ENCODE results near the gene GALNT9.
"Not testable (repeated sequence)": the region's sequence is repeated elsewhere in the genome, so short reads cannot be mapped to it uniquely, and the experiment has no call there.

The GALNT9 gene

GRCh38 chr12:132279184-132279889 lies 50.1 kb downstream of the GALNT9 start:
- DNase-seq (ENCODE audit: low spot score) = no peak

DNA sequence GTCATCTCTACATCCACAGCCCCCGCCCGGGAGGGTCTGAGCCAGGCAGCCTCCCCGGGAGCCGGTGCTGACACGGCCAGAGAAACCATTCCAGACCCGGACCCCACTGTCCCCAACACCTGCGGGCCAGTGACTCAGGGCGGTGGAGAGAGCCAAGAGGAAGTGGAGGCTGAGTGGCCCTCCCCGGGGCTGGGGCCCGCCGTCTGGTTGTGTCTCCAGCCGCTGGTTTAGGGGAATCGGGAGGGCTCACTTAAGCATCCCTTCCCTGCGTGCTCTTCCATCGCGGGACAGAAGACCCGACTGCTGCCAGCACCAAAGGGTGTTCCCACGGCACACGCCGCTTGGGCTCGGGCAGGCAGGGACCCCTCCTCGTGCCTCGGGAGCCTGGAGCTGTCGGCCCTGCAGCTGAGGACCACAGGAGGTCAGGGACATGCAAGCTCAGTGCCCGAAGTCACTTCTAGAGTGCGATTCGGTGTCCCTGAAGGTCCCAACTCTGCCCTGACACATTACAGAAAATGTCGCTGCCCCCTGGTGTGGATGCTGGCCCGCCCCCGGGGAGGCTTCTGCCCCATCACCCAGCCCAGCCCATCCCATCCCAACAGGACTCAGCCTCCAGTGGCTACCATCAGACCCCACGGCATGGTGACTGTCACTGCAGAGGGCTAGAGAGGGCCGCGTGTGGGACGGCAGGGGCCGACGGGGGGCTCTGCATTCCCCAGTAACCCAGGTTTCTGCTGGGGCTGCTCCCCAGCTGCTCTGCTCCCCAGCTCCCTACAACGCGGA lies 50.8 kb downstream of the GALNT9 start:
- DNase-seq (ENCODE audit: low spot score) = no peak

DNA sequence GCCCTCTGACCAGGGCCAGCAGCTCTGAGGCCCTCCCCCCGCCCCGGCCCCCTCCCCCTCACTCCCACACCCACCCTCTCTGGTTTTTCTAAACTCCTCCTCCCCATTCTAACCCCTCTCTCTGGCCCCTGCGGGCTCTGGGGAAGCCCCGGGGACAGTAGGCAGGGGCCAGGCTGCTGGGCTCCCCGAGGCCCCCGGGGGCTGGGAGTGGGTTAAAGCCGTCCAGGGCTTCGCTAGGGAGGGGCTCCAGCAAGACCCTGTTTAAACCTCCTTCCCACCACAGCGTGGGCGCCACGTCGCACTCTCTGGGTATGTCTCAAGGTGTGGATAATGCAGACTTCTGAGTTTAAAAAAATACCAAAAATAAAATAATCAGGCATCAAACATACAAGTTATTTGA lies 51.4 kb downstream of the GALNT9 start:
- DNase-seq (ENCODE audit: low spot score) = no peak

GRCh38 chr12:132277374-132277941 lies 51.9 kb downstream of the GALNT9 start:
- no peak for DNase-seq (ENCODE audit: low spot score)

DNA sequence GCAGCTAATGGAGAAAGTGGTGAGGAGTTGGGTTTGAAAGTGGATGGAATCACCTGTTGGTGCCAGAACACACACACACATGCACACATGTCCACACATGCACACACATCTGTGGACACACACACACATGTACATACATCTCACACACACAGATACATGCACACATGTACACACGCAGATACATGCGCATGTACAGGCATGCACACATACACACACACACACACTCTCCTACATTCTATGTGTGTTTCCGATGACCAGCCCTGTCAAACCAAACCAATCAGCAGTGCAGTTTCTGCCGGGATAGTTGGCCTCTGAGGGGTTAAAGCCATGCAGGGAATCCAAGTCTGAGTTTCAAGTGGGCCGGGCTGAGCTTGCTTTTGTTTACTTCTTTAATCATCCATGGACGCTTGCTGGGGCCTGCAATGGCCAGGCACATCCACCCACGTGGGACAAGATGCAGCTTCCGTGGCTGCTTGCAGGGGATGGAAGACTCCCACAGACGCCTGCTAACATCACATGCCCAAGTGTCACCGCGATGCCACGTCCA lies 52.5 kb downstream of the GALNT9 start:
- no peak for DNase-seq (ENCODE audit: low spot score)

GRCh38 chr12:132276066-132276826 lies 53.1 kb downstream of the GALNT9 start:
- DNase-seq (ENCODE audit: low spot score) = no peak

DNA sequence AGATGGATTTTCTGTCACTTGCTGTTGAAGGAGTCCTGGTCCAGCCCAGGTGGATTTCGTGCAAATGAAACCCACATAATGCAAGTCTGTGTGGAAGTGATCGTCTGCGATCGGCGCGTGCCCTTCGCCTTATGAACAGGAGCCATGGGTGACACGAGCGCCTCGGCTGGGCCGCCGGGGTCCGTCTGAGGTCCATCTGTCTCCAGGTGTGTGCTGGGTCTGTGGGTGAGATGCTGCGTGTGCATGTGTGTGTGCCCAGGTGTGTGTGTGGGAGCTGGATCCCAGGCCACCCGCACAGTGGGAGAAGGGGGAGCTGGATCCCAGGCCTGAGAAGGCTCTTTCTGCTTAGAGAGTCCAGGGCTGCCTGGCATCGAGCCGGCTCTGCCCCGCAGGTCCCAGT lies 53.8 kb downstream of the GALNT9 start:
- no peak for DNase-seq (ENCODE audit: low spot score)

DNA sequence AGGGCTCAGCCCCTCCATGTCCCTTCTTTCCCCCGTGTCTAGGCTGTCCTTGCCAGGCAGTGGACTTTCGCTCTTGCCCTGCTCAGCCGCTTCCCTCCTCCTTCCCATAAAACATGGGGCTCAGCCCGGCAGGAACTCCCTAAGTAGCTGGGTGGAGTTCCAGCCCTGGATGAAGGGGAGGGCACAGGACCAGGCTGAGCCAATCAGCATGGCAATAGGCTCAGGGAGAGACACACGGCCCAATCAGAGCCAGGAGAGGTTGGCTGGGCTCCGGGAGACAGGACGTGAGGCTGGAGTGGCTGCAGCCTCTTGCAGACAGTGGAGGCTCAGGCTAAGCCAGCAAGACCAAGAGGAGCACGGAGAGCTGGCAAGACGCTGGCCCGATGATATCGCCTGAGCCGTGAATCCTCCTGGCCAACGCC lies 54.3 kb downstream of the GALNT9 start:
- peak; percentile 17 for DNase-seq (ENCODE audit: low spot score)

GRCh38 chr12:132273992-132274334 lies 55.4 kb downstream of the GALNT9 start:
- DNase-seq (ENCODE audit: low spot score) = no peak

DNA sequence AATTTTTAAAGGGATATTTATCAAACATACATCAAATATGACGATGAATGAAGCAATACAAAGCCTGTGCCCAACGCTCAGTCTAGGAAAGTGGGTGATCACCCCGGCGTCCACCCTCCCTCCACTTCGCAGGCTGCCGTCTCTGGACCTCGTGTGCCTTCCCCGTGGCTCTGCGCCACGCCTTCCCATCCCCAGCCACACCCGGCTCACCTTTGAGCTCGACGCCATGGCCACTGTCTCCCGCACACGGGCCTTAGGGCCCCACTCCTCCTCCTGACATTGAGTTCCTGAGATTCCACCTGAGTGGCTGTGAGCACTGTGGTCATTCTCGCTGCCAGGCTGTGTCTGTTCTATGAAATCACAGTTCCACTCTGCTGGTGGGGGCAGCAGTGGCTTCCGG lies 56.7 kb downstream of the GALNT9 start:
- no peak for DNase-seq (ENCODE audit: low spot score)

- DNase-seq (ENCODE audit: low spot score) = no peak
Measured at GRCh38 chr12:132271755-132272092, 57.7 kb downstream of the GALNT9 start.

DNA sequence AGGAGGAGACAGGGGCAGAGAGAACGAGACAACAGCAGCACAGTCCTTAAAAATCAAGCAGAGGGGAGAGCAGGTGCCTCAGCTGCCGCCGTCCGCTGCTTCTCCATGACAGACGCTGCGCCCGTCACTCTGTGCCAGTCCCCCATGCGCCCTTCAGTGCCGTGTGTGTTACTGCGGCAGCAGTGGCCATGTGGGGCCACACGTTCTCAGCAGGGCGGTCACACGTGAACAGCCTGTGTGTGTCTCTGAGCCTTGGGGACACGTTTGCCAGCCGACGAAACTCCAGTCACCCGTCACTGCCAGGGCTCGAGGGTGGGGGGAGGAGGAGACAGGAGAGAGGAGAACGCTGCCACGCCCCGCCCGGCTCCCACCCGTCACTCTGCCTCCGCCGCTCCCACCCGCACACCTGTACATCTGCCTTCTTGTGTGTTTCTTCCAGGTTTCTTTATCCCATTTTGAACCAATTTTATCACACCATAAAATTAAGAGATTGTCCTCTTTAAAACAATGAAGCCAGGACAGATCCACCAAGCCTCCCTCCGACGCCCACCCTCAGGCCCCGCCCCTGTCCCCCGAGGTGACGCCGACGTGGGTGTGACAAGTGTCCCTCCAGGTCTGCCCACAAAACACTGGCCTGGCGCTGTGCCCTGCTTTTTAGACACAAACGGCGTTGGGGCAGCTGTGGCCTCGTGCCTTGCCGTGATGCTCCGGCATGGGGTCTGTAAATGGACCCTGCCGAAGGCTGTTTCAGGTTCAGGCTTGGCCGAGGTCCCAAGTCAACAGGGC lies 58.2 kb downstream of the GALNT9 start:
- DNase-seq (ENCODE audit: low spot score) = no peak

DNA sequence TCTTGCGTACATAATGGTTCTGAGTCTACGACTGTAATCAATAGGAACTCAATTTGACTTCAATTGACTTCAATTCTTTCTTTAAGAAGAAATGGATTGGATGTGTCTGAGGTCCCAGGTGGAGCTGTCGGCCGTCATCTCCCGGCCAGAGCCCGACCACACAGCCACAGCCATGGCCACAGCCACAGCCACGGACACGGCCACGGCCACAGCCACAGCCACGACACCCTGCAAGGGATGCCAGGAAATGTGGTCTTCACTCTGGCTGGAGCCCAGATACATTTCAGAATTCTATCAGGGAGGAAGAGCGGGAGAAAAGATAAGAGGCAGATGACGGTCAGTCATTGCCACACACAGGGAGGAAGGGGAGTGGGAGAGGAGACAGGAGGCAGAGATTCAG lies 58.9 kb downstream of the GALNT9 start:
- no peak for DNase-seq (ENCODE audit: low spot score)

DNA sequence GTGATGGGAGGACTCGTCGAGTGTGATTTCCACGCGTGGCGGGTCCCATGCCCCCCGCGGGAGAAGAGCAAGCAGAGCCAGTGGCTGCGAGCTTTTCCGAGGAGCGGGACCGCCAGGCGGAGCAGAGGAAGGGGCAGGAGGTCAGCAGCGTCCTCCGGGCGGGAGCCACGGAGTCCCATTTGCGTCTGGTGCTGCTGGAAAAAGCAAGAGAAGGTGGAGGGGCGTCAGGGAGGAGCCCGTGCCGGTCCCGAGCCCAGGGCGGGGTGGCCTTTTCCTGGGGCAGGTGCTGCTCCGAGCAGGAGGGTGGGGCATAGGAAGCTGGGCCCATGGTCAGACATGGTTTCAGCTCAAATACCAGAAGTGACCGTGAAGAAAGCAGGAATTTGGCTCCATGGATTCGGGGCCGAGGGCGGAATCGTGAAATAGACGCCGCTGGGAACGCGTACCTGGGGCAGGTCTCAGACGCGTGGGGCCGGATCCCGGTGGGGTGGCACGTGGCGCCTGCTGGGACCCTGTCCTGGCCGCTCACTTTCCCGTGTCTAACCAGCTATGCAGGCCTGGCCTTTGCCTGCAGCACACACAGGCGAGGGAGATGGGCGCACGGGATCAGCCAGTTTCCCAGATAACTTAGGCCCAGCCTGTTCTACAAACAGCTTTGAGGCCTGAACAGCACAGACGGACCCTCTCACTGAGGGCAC lies 60.0 kb downstream of the GALNT9 start:
- no peak for DNase-seq (ENCODE audit: low spot score)

GRCh38 chr12:132268674-132269073 lies 60.7 kb downstream of the GALNT9 start:
- no peak for DNase-seq (ENCODE audit: low spot score)

- DNase-seq (ENCODE audit: low spot score) = no peak
Measured at GRCh38 chr12:132267873-132268272, 61.5 kb downstream of the GALNT9 start.

DNA sequence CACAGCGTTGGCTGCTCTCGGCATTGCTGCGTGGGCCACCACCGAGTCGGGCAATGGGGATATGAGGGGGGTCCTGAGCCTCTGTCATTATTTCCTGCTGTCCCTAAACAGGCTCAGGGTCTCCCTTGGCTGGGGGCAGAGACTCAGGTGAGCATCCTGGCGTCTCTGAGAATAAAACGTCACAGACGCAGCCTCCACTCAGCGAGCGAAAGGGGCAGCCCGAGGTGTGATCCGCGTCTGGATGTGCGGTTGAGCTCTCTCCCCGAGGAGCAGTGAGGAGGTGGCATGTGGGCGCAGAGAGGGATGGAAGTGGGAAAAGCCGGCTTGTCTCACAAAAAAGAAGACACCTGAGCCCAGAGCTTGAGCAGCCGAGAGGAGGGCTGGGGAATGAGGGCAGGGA lies 62.6 kb downstream of the GALNT9 start:
- no peak for DNase-seq (ENCODE audit: low spot score)

DNA sequence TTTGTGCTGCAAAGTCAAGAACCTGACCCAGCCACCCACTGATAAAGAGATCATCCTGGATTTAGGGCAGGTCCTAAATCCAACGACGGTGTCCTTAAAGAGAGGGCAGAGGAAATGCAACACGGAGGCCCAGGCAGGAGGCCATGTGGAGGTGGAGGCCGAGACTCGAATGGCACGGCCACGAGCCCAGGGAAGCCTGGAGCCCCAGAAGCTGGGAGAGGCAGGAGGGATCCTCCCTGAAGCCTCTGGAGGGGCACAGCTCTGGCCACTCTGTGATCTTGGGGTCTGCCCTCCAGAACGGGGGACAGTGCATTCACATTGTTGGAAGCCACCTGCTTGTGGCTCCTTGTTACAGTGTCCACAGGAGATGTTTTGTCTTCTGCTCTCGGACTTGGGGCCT lies 63.0 kb downstream of the GALNT9 start:
- no peak for DNase-seq (ENCODE audit: low spot score)

DNA sequence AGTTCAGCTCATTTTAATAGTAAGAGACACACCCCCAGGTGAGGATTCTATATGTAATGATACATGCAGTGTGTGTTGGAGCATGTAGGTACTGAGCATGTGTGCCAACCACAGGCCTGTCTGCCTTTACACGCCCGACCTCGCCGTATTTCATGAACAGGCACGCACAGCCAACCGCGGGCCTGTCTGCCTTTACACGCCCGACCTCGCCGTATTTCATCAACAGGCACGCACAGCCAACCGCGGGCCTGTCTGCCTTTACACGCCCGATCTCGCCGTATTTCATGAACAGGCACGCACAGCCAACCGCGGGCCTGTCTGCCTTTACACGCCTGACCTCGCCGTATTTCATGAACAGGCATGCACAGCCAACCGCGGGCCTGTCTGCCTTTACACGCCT lies 63.6 kb downstream of the GALNT9 start:
- not testable (repeated sequence) for DNase-seq (ENCODE audit: low spot score)

DNA sequence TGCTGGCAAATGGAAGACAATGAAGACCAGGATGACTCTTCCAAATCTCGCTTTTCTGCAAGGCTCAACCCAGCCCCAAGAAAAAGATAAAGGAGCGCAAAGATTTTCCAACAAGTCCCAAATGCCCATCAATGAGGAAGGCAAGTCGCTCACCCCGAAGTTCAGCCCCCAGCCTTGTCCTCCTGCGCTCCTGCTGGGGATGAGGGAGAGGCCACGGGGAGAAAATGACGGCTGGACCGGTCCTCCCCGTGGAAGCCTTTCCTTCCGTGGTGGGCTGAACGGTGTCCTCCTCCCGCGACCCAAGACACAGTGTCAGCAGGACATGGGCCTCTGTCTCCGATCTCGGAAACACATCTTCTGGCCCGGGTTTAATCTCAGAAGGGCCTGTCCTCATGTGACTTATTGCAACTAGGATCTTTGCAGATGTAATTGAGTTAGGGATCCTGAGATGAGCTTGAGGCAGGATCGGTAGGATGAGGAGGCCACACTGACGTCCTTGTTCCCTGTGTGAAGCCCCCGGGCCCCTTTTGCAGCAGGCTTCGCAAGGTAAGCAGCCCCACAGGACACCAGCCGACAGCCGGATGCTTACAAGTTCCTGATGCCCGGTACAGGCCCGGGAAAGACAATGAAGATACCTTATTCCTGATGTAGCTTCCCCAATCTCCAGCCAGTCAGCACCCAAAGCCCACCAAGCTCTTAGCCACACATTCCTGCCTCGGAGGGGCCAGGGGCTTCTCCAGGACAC lies 64.2 kb downstream of the GALNT9 start:
- DNase-seq (ENCODE audit: low spot score) = no peak

All from kidney capillary endothelial cell (primary cell).